Mesendoderm (in vitro differentiated cells): ENCODE data around the gene PADI1.
A peak's percentile ranks its signal among the peaks of the same experiment; 100 is the strongest.

Experiments
- DNase-seq: peaks from one replicate; pipeline ENCODE4 v3.0.0; 2013
- H2AK5ac ChIP-seq: 2 replicates; pipeline ENCODE4 v1.6.1; 2013; ENCODE audit warnings: low read length, inconsistent platforms
- H2BK120ac ChIP-seq: 2 replicates; pipeline ENCODE4 v1.6.1; 2013; ENCODE audit warnings: low read depth, mild to moderate bottlenecking, low read length, moderate library complexity, mixed read lengths
- H2BK15ac ChIP-seq: replicated peaks from 2 replicates; pipeline ENCODE4 v1.6.1; 2013; ENCODE audit warnings: low read depth, mild to moderate bottlenecking, moderate library complexity
- H2BK5ac ChIP-seq: 2 replicates; pipeline ENCODE4 v1.6.1; 2013; ENCODE audit warnings: low read length, inconsistent platforms
- H3K18ac ChIP-seq: 2 replicates; pipeline ENCODE4 v1.6.1; 2013; ENCODE audit warnings: mild to moderate bottlenecking, low read length, mixed read lengths
- H3K23ac ChIP-seq: one replicate; pipeline ENCODE4 v1.6.1; 2013; ENCODE audit warnings: low read length
- H3K27ac ChIP-seq: 2 replicates; pipeline ENCODE4 v1.5.1; 2013; ENCODE audit warnings: low read depth, mild to moderate bottlenecking, inconsistent platforms, low read length, moderate library complexity
- H3K27me3 ChIP-seq: 2 replicates; pipeline ENCODE4 v1.6.1; 2013; ENCODE audit warnings: low read length, control low read depth, mild to moderate bottlenecking, inconsistent platforms; ENCODE audit not compliant: insufficient read depth, poor library complexity
- H3K36me3 ChIP-seq: 2 replicates; pipeline ENCODE4 v1.6.1; 2013; ENCODE audit warnings: low read length, inconsistent platforms; ENCODE audit not compliant: control insufficient read depth, insufficient read depth
- H3K4ac ChIP-seq: one replicate; pipeline ENCODE4 v1.6.1; 2013; ENCODE audit warnings: low read depth, mild to moderate bottlenecking, low read length, moderate library complexity
- H3K4me1 ChIP-seq: 2 replicates; pipeline ENCODE4 v1.6.1; 2013; ENCODE audit warnings: low read depth, low read length, inconsistent platforms; ENCODE audit not compliant: control insufficient read depth
- H3K4me2 ChIP-seq: 2 replicates; pipeline ENCODE4 v1.6.1; 2013; ENCODE audit warnings: low read length
- H3K4me3 ChIP-seq: 2 replicates; pipeline ENCODE4 v1.5.1; 2013; ENCODE audit warnings: mild to moderate bottlenecking, low read length
- H3K56ac ChIP-seq: one replicate; pipeline ENCODE4 v1.6.1; 2013; ENCODE audit warnings: low read length
- H3K79me1 ChIP-seq: 2 replicates; pipeline ENCODE4 v1.6.1; 2013; ENCODE audit warnings: low read length, inconsistent platforms
- H3K79me2 ChIP-seq: 2 replicates; pipeline ENCODE4 v1.6.1; 2013; ENCODE audit warnings: mild to moderate bottlenecking, low read length; ENCODE audit not compliant: control insufficient read depth, insufficient read depth
- H3K9ac ChIP-seq: 2 replicates; pipeline ENCODE4 v1.6.1; 2013; ENCODE audit warnings: low read length, inconsistent platforms
- H4K5ac ChIP-seq: one replicate; pipeline ENCODE4 v1.6.1; 2013; ENCODE audit warnings: low read length
- H4K8ac ChIP-seq: one replicate; pipeline ENCODE4 v1.6.1; 2013; ENCODE audit warnings: low read depth, mild to moderate bottlenecking, control low read depth, low read length, moderate library complexity
- WGBS: extraction: QIAGEN DNeasy Blood & Tissue Kit; methylation state at CpG from one replicate; pipeline ENCODE4 v1.1.7; 2013; ENCODE audit warnings: low lambda C conversion rate, missing lambda C conversion rate; ENCODE audit not compliant: insufficient coverage; ENCODE audit errors: extremely low coverage; 5-methylcytosine and 5-hydroxymethylcytosine counted together

Gene PADI1

DNA sequence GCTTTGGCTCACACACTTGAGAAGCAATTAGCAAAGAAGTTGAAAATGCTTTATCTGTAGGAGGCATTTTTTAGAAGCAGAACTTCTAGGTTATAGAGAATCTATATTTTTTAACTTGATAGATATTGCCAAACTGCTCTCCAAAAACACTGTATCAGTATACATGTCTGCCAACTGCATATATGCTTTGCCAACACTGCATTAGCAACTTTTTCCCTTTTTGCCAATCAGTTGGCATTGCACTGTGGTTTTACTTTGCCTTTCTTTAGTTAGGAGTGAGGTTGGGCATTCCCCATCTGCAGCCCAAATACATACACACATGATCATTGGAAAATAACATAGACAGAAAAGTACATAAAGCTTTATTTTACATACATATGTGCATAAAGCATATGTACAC, 59.0 kb downstream of the PADI1 start:
- no peaks in the 10 kb centered on the region for H3K79me2 ChIP-seq
- no peak overlapping the region for H2BK5ac ChIP-seq

DNA sequence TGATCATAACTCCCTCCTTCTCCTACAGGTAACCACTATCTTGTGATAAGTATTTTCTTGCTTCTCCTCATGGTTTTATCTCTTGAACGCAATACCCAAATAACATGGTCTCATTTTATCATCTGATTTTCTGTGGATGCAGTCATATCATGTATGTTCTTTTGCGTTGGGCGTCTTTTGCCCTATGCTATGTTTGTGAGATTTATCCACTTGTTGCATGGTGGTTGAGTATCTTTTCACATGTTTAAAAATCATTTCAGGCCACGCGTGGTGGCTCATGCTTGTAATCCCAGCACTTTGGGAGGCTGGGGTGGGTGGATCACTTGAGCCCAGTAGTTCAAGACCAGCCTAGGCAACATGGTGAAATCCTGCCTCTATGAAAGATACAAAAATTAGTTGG, 59.5 kb downstream of the PADI1 start:
- Histone ChIP-seq H4K5ac (no peak overlapping the region), H3K27me3 (no peaks in the 10 kb centered on the region), H2BK15ac (no peak overlapping the region), H3K79me1 (no peaks in the 10 kb centered on the region), H4K8ac (no peak overlapping the region), H3K18ac (no peak overlapping the region), H2BK5ac (no peak overlapping the region), H3K4me3 (no peak overlapping the region), H3K79me2 (no peaks in the 10 kb centered on the region), H3K27ac (no peak overlapping the region), H2BK120ac (no peak overlapping the region), H2AK5ac (no peak overlapping the region), H3K4me2 (no peak overlapping the region), H3K4me1 (no peaks in the 10 kb centered on the region), H3K56ac (no peak overlapping the region), H3K36me3 (no peaks in the 10 kb centered on the region), H3K9ac (no peak overlapping the region), H3K23ac (no peak overlapping the region), H3K4ac (no peak overlapping the region)
- no CpG with 5 or more reads among the region's 5 CpGs for WGBS
- no peak for DNase-seq

More for the DNA sequence above, 59.0 kb downstream of the PADI1 start:
- Histone ChIP-seq H4K5ac (no peak overlapping the region), H3K79me1 (no peaks in the 10 kb centered on the region), H3K9ac (no peak overlapping the region), H3K4me3 (no peak overlapping the region), H3K56ac (no peak overlapping the region), H2BK15ac (no peak overlapping the region), H3K27ac (no peak overlapping the region), H3K23ac (no peak overlapping the region), H3K4ac (no peak overlapping the region), H2BK120ac (no peak overlapping the region), H3K27me3 (no peaks in the 10 kb centered on the region), H3K36me3 (no peaks in the 10 kb centered on the region), H3K4me2 (no peak overlapping the region), H3K4me1 (no peaks in the 10 kb centered on the region), H3K18ac (no peak overlapping the region), H4K8ac (no peak overlapping the region), H2AK5ac (no peak overlapping the region)
- DNase-seq = no peak

DNA sequence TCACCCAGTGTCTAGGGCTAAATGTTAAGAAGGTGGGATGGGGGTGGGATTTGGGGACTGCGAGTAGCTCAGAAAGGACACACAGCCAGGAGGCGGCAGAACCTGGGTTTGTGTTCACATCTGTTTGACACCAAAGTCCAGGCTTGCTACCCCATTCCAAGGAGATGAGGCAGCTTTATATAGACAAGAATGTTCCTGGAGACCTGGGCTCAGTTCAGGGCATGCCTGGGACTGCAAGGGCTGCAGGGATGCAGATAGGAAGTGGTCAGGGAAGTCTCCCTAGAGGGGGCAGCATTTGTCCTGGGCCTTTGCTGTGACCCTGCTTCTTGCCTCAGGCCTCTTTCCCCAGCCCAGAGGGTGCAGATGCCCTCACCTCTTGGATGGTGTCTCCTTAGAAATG, 60.2 kb downstream of the PADI1 start:
- no peak overlapping the region for H2BK5ac ChIP-seq
- no peak overlapping the region for H4K5ac ChIP-seq
- H3K56ac ChIP-seq = no peak overlapping the region
- H3K18ac ChIP-seq = no peak overlapping the region
- H3K4ac ChIP-seq = no peak overlapping the region
- peak; percentile 74 for DNase-seq
- H4K8ac ChIP-seq = no peak overlapping the region
- no peaks in the 10 kb centered on the region for H3K27me3 ChIP-seq
- H2BK15ac ChIP-seq = no peak overlapping the region
- H2AK5ac ChIP-seq = no peak overlapping the region
- no peaks in the 10 kb centered on the region for H3K36me3 ChIP-seq
- no peak overlapping the region for H3K27ac ChIP-seq
- WGBS = no CpG with 5 or more reads among the region's 2 CpGs
- H2BK120ac ChIP-seq = no peak overlapping the region
- H3K4me1 ChIP-seq = no peaks in the 10 kb centered on the region
- no peak overlapping the region for H3K4me3 ChIP-seq
- no peak overlapping the region for H3K4me2 ChIP-seq
- H3K79me1 ChIP-seq = no peaks in the 10 kb centered on the region
- H3K23ac ChIP-seq = no peak overlapping the region
- no peak overlapping the region for H3K9ac ChIP-seq
- H3K79me2 ChIP-seq = no peaks in the 10 kb centered on the region

DNA sequence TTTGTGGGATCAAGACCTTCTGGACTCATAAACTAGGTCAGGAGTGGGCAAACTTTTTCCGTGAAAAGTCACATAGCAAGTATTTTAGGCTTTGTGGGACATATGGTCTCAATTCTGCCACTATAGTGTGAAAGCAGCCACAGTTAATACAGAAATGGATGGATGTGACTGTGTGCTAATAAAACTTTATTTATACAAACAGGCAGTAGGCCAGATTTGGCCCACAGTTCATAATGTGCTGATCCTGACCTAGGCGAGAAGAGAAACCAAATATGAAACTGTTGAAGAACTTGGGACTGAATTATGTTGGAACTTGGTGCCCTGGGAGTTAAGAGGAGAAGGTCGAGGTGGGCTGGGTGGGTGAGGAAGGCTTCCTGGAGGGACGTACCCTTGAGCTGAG, 61.0 kb downstream of the PADI1 start:
- Histone ChIP-seq H3K56ac (no peak overlapping the region), H2BK5ac (no peak overlapping the region), H3K4ac (no peak overlapping the region), H3K27me3 (no peaks in the 10 kb centered on the region), H2BK120ac (no peak overlapping the region), H3K27ac (no peak overlapping the region), H3K4me1 (no peaks in the 10 kb centered on the region), H3K9ac (no peak overlapping the region), H3K23ac (no peak overlapping the region), H4K5ac (no peak overlapping the region), H2AK5ac (no peak overlapping the region), H4K8ac (no peak overlapping the region), H3K18ac (no peak overlapping the region), H3K79me2 (no peaks in the 10 kb centered on the region), H2BK15ac (no peak overlapping the region), H3K36me3 (no peaks in the 10 kb centered on the region), H3K79me1 (no peaks in the 10 kb centered on the region), H3K4me2 (no peak overlapping the region), H3K4me3 (no peak overlapping the region)
- WGBS = no CpG with 5 or more reads among the region's 4 CpGs
- DNase-seq = no peak

DNA sequence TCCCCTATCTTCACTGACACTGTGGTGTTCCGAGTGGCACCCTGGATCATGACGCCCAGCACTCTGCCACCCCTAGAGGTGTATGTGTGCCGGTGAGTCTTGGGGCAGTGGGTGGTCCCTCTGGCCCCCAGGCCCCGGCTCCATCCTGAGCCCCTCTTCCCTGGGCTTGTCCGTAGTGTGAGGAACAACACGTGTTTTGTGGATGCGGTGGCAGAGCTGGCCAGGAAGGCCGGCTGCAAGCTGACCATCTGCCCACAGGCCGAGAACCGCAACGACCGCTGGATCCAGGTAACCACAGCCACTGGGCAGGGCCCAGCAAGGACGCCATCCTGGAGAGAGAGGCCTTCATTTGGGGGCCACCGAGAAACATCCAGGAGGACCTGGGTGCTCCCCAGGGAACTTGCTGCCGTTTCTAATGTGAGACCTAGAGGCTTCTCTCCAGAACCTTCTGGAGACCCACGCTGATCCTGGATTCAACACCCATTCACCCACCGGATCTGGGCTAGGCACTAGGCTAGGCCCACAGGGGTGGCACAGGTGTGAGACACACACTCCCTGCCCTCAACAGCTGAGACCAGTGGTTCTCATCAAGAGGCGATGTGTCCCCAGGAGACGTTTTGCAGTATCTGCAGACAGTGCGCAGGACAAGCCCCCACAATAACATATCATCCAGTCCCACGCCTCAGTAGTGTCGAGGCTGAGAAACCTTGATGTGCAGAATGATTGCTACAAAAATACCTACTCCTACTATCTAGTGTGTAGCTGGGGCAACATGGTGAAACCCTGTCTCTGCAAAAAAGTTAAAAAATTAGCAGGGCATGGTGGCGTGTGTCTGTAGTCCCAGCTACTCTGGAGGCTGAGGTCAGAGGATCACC, 66.2 kb downstream of the PADI1 start:
- no CpG with 5 or more reads among the region's 23 CpGs for WGBS
- H3K79me1 ChIP-seq = no peaks in the 10 kb centered on the region
- H3K4me3 ChIP-seq = no peak overlapping the region
- H3K27me3 ChIP-seq = no peaks in the 10 kb centered on the region
- no peak overlapping the region for H2BK15ac ChIP-seq
- peak overlapping the region; percentile 89 for H3K23ac ChIP-seq
- no peak overlapping the region for H3K56ac ChIP-seq
- no peak overlapping the region for H2AK5ac ChIP-seq
- H3K18ac ChIP-seq = no peak overlapping the region
- no peak overlapping the region for H3K4me2 ChIP-seq
- H3K79me2 ChIP-seq = no peaks in the 10 kb centered on the region
- H2BK120ac ChIP-seq = no peak overlapping the region
- DNase-seq = no peak
- H4K8ac ChIP-seq = no peak overlapping the region
- H4K5ac ChIP-seq = no peak overlapping the region
- no peak overlapping the region for H2BK5ac ChIP-seq
- no peak overlapping the region for H3K4ac ChIP-seq
- no peaks in the 10 kb centered on the region for H3K36me3 ChIP-seq
- H3K9ac ChIP-seq = no peak overlapping the region
- H3K27ac ChIP-seq = no peak overlapping the region
- H3K4me1 ChIP-seq = no peaks in the 10 kb centered on the region

DNA sequence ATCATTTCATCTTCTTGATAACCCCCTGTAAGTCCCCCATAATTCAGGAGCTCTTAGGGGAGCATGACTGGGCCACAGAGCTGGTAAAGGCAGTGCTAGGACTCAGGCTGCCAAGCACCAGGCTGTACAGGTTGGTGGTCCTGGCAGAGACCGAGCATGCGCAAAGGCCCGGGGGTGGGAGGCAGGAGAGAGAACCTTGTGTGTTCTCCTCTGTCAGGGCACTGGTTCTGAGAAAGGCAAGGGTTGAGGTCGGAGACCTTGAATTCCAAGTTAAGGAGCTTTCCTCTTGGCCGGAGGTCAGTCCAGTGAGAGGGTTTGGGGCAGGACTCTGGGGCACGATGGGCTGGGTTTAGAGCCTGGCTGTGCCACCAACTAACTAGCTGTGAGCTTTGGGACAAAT, 67.1 kb downstream of the PADI1 start:
- no peaks in the 10 kb centered on the region for H3K79me1 ChIP-seq
- no peak overlapping the region for H2BK5ac ChIP-seq
- no peak overlapping the region for H3K18ac ChIP-seq
- H3K9ac ChIP-seq = no peak overlapping the region
- H2AK5ac ChIP-seq = no peak overlapping the region
- no peak overlapping the region for H3K23ac ChIP-seq
- no peaks in the 10 kb centered on the region for H3K27me3 ChIP-seq
- H3K4ac ChIP-seq = no peak overlapping the region
- H4K5ac ChIP-seq = no peak overlapping the region
- no peak overlapping the region for H2BK15ac ChIP-seq
- no peak for DNase-seq
- no peaks in the 10 kb centered on the region for H3K79me2 ChIP-seq
- H3K4me3 ChIP-seq = no peak overlapping the region
- H3K27ac ChIP-seq = no peak overlapping the region
- H4K8ac ChIP-seq = no peak overlapping the region
- H3K4me2 ChIP-seq = no peak overlapping the region
- no peak overlapping the region for H3K56ac ChIP-seq
- no peaks in the 10 kb centered on the region for H3K4me1 ChIP-seq
- H3K36me3 ChIP-seq = no peaks in the 10 kb centered on the region
- WGBS = no CpG with 5 or more reads among the region's 6 CpGs
- no peak overlapping the region for H2BK120ac ChIP-seq
